H1 (cell line): Measurements from ENCODE around the gene TPM1. TPM values are rescaled to one million over a fixed set of nuclear protein-coding genes. Genes with fewer than 3 reads are reported as not detected.

ENCODE experiments used
- ASH2L ChIP-seq: fragments of 200-600, 300-600 bp; sonication (generic); IDR thresholded peaks from one replicate; pipeline ENCODE4 v1.7.1; 2017; ENCODE audit warnings: low read length
- CHD7 ChIP-seq: fragments of 300-600 bp; sonication (generic); IDR thresholded peaks from 2 replicates; pipeline ENCODE4 v1.7.1; 2012; ENCODE audit warnings: low read length, moderate library complexity, mild to moderate bottlenecking, inconsistent platforms; ENCODE audit not compliant: insufficient replicate concordance
- CREB1 ChIP-seq: IDR thresholded peaks from 2 replicates; pipeline ENCODE4 v1.6.1; 2012; ENCODE audit warnings: inconsistent platforms
- SAP30 ChIP-seq: fragments of 300-600 bp; sonication (generic); IDR thresholded peaks from 2 replicates; pipeline ENCODE4 v1.7.1; 2012; ENCODE audit warnings: low read length, moderate library complexity, mild to moderate bottlenecking, inconsistent platforms; ENCODE audit not compliant: insufficient read depth, insufficient replicate concordance
- SUZ12 ChIP-seq: fragments of 200-600 bp; sonication (generic); IDR thresholded peaks from 2 replicates; pipeline ENCODE4 v1.6.1; 2012; ENCODE audit warnings: mild to moderate bottlenecking, inconsistent platforms, low read length, moderate library complexity, mixed read lengths
- polyA plus RNA-seq, 7 experiments: library from polyadenylated mRNA; depleted of rRNA in 3 of 7; stranded (reverse) in 5 of 7; unstranded in 2 of 7; fragments of >200 nt in 5 of 7; fragments of 200-250 nt in 2 of 7; gene quantifications; 1 replicate in 5 of 7; 2 replicates in 1 of 7; 4 replicates in 1 of 7; pipeline versions ENCODE4 v1.2.1 to v1.2.3, GENCODE V29; 2011 to 2013; ENCODE audit warnings: missing spikeins in 2 of 7, mixed read lengths in 2 of 7
- total RNA-seq: library from RNA; stranded (reverse); fragmentation: NEBNext Ultra II Directional; extraction: Animal tissue kit (Norgen Biotek cat#: 25700); gene quantifications from 2 replicates; pipeline ENCODE4 v1.2.1, GENCODE V29; 2021
- TF ChIP-seq, protein P1 (sequence below): IDR thresholded peaks from 2 replicates; pipeline ENCODE4 v1.6.1; 2011; ENCODE audit warnings: low read length, improper control_type of control experiment

The TPM1 gene
- total and polyA plus RNA-seq, 2 of the 8 experiments (the other 6 are each of a cell fraction or from before 2014, with no cell fraction given) = 258 to 579 TPM

DNA sequence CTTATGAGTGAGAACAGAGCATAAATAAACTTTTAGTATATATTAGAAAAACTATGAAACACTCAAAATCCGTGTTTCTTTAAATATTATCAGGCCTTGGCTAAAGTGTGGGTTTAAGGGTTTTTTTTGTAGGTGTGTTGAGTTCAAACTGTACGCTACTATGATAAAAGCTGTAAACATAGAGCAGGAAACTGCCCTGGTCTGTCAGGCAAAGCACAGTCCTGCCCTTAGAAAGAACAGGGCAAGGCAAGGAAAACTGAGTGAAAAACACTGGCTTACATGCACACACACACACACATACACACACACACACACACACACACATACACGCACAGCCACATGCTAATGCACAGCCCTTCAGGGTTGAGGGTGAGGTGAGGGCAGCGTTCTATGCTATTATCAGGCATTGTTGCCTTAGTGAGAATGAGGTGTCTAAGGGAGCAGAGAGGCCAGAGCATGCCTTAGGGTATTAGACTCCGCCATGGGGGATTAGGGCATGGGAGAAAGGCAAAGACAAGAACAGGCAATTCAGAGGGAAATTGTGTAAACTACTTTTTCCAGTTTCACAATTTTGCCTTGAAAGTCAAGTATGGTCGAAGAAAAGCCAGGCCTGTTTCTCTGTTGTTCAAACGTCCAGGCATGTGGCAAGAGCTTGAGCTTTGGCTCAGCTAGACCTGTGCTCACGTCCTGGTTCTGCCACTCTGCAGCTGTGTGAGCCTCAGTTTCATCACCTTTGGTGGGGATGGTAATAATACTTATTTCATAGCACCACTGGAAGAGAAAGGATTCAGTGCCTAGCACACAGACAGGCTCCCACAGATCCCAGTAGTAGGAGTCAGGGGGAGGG lies 36.3 kb upstream of the TPM1 start (continued):
- TF ChIP-seq, protein P1, sequence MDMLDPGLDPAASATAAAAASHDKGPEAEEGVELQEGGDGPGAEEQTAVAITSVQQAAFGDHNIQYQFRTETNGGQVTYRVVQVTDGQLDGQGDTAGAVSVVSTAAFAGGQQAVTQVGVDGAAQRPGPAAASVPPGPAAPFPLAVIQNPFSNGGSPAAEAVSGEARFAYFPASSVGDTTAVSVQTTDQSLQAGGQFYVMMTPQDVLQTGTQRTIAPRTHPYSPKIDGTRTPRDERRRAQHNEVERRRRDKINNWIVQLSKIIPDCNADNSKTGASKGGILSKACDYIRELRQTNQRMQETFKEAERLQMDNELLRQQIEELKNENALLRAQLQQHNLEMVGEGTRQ = no peak
- TF ChIP-seq CREB1 (no peak), ASH2L (no peak), SAP30 (no peak), SUZ12 (no peak), CHD7 (no peak)
